ENCODE results near the gene TTLL5.

GRCh38 chr14:75655235-75655634, 5.8 kb upstream of the TTLL5 start:
- no peak for TF ChIP-seq CTCF (IDR thresholded peaks at IDR 0.05)
- TF ChIP-seq POLR2A (IDR thresholded peaks at IDR 0.05), result no peak
- no peak for TF ChIP-seq POLR2AphosphoS5 (IDR thresholded peaks at IDR 0.05)
